Testis (tissue), 2 donors: ENCODE results near the gene STAT2.

Experiments
- CTCF ChIP-seq, 3 experiments: fragments of 450-650 bp in 2 of 3; fragments of 200-600 bp in 1 of 3; sonication (generic) in 1 of 3; IDR thresholded peaks; one replicate each; pipeline ENCODE4 v1.5.1; 2016 to 2019; ENCODE audit warnings: antibody characterized with exemption in 3 of 3, mild to moderate bottlenecking in 2 of 3, moderate library complexity in 1 of 3
- POLR2A ChIP-seq: fragments of 450-650 bp; IDR thresholded peaks from one replicate; pipeline ENCODE4 v1.6.1; 2017; ENCODE audit warnings: antibody characterized with exemption, mild to moderate bottlenecking, moderate library complexity

- TF ChIP-seq CTCF (IDR thresholded peaks at IDR 0.05) (no peak), POLR2A (no peak)
Measured at GRCh38 chr12:56337753-56338251, 22.1 kb downstream of the STAT2 start.
